ENCODE measurements around the gene PIBF1. TPM values are rescaled to one million over a fixed set of nuclear protein-coding genes. Genes with fewer than 3 reads are reported as not detected.
"Not testable (repeated sequence)": the region's sequence is repeated elsewhere in the genome, so short reads cannot be mapped to it uniquely, and the experiment has no call there.

PIBF1 gene
- total RNA-seq, 3 donors from 2014 or later: 18.5 to 24.6 (median 20.4) TPM

DNA sequence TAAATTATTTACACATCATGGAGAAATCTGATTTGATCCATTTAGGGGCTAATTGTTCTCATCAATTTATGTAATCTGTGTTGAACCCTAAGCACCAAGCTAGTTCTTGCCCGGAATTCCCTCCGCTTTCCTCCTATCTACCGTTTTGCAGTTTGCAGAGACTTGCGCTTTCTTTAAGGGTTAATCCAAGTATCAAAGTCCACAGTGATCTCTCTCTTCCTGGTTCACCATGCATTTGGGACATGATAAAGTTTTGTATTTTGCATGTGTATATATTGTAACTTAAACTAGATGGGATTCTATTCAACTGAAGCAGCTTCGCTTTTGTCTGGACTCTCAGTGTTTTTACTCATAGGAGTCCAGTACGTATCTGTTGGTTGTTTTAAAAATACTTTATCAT lies 263.1 kb downstream of the PIBF1 start:
- H3K4me3 ChIP-seq: no peak overlapping the region
- H3K4me1 ChIP-seq (ENCODE audit: low read depth): no peaks in the 10 kb centered on the region
- H3K9me3 ChIP-seq: no peaks in the 10 kb centered on the region
- TF ChIP-seq, protein P1, sequence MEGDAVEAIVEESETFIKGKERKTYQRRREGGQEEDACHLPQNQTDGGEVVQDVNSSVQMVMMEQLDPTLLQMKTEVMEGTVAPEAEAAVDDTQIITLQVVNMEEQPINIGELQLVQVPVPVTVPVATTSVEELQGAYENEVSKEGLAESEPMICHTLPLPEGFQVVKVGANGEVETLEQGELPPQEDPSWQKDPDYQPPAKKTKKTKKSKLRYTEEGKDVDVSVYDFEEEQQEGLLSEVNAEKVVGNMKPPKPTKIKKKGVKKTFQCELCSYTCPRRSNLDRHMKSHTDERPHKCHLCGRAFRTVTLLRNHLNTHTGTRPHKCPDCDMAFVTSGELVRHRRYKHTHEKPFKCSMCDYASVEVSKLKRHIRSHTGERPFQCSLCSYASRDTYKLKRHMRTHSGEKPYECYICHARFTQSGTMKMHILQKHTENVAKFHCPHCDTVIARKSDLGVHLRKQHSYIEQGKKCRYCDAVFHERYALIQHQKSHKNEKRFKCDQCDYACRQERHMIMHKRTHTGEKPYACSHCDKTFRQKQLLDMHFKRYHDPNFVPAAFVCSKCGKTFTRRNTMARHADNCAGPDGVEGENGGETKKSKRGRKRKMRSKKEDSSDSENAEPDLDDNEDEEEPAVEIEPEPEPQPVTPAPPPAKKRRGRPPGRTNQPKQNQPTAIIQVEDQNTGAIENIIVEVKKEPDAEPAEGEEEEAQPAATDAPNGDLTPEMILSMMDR (IDR thresholded peaks at IDR 0.05): no peak
- DNase-seq: no peak
- peaks cover 7% of the 10 kb centered on the region for H3K36me3 ChIP-seq (ENCODE audit: low read depth)
- intact Hi-C loops (cut with DNase I, micrococcal nuclease): no loop called here
- peak; percentile 52 for ATAC-seq

DNA sequence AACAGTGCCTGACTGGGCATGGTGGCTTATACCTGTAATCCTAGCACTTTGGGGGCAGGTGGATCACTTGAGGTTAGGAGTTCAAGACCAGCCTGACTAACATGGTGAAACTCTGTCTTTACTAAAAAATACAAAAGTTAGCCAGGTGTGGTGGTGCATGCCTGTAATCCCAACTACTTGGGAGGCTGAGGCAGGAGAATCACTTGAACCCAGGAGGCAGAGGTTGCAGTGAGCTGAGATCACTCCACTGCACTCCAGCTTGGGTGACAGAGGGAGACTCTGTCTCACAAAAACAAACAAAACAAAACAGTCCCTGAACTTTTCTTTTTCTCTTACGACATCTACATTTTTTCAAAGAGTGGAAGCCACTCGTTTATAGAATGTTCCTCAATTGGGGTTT lies 266.7 kb downstream of the PIBF1 start:
- H3K4me3 ChIP-seq; DNase-seq; H3K9me3 ChIP-seq; H3K36me3 ChIP-seq (ENCODE audit: low read depth); intact Hi-C loops (cut with DNase I, micrococcal nuclease); H3K4me1 ChIP-seq (ENCODE audit: low read depth); ATAC-seq: not testable (repeated sequence)

DNA sequence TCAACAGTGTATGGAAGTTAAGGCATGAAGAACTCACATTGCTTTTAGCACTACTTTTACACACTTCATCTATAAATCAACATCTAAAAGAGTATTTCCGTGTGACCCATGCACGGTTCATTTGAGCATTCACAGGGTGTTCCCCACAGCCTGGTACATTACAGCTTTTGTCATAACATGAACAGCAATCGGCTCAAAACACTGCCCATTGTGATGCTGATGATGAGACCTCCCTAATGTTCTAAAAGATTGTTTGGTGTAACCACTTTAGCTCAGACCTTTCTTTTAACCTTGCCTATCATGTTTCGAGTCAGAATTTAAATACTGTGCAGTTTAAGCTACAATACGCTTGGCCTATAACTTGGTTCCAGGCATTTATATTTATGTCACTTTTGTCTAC lies 272.8 kb downstream of the PIBF1 start:
- peak in 1 of 3 donors; percentile 61 for DNase-seq
- H3K9me3 ChIP-seq: no peaks in the 10 kb centered on the region
- intact Hi-C loops (cut with DNase I, micrococcal nuclease): no loop called here
- ATAC-seq: peak; percentile 21
- H3K4me1 ChIP-seq (ENCODE audit: low read depth): no peaks in the 10 kb centered on the region
- no peaks in the 10 kb centered on the region for H3K36me3 ChIP-seq (ENCODE audit: low read depth)
- TF ChIP-seq, protein P1 (IDR thresholded peaks at IDR 0.05): no peak
- H3K4me3 ChIP-seq: no peak overlapping the region

DNA sequence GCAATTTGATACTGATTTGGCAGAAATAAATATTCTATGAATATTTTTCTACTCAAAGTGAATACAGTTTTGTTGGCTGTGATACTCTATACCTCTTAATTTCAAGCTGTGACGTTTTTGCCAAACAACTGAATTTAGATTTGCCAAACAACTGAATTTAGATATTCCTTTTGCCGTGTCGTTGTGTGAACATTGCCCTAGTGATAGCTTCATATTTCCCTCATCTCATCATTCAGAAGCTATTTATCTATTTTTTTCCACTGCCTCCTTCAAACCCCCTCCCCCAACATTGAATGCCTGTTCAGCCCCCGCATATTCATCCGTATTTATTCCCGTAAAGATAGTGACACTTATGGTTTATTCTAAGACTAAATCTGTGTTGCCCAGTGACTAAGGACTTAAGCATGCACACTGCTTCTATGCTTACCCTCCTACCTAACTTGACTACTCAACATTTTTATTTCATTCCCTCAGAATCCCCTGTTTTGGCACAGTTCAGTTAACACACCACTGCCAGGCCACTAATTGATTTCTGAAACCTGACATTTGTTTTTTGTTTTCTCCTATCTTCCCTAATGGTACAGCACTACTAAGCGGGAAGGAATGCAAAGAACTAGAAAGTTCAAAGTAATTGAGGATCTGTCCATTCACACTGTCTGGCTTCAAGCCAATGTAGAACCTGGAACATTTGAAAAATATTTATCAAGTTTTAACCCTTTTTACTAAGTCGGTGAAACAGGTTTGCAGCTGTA lies 274.1 kb downstream of the PIBF1 start:
- no peaks in the 10 kb centered on the region for H3K36me3 ChIP-seq (ENCODE audit: low read depth)
- ATAC-seq (no peak), DNase-seq (no peak)
- peak overlapping the region; percentile 1 for H3K4me3 ChIP-seq
- intact Hi-C loops (cut with DNase I, micrococcal nuclease): no loop called here
- TF ChIP-seq, protein P1 (IDR thresholded peaks at IDR 0.05): no peak
- H3K9me3 ChIP-seq: no peaks in the 10 kb centered on the region
- no peaks in the 10 kb centered on the region for H3K4me1 ChIP-seq (ENCODE audit: low read depth)

DNA sequence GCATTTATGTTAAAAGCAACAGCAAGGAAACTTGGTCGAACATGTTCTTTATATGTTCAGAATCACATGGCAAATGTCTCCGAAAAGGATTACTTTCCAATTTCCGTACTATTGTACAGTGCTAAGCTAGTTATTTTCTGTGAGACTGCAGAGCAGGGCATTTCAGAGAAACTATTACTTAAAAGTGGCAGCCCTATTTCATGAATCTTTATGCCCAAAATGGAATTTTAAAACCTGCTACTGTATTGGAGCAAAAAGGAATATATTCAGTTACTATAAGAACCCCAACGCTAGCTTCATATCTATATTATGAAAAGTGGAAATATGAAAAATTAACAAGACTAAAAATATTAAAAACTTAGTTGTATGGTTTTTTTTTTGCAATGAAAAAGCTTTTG lies 274.6 kb downstream of the PIBF1 start:
- intact Hi-C loops (cut with DNase I, micrococcal nuclease): no loop called here
- H3K4me3 ChIP-seq: peak overlapping the region; percentile 1
- DNase-seq (no peak), ATAC-seq (no peak)
- no peaks in the 10 kb centered on the region for H3K9me3 ChIP-seq
- TF ChIP-seq, protein P1 (IDR thresholded peaks at IDR 0.05): no peak
- H3K36me3 ChIP-seq (ENCODE audit: low read depth): no peaks in the 10 kb centered on the region
- no peaks in the 10 kb centered on the region for H3K4me1 ChIP-seq (ENCODE audit: low read depth)

GRCh38 chr13:73057284-73058063 lies 275.5 kb downstream of the PIBF1 start:
- Histone ChIP-seq H3K4me1 (ENCODE audit: low read depth) (no peaks in the 10 kb centered on the region), H3K4me3 (peak overlapping the region; percentile 83), H3K9me3 (no peaks in the 10 kb centered on the region), H3K36me3 (ENCODE audit: low read depth) (no peaks in the 10 kb centered on the region)
- TF ChIP-seq, protein P1 (IDR thresholded peaks at IDR 0.05): no peak
- DNase-seq (no peak), ATAC-seq (no peak)
- intact Hi-C loops (cut with DNase I, micrococcal nuclease): no loop called here
